KG1 (cell line): ENCODE measurements around the gene TMEM201.
"Not testable (repeated sequence)": the region's sequence is repeated elsewhere in the genome, so short reads cannot be mapped to it uniquely, and the experiment has no call there.

Experiments used
- DNase-seq: peaks from one replicate; lab custom pipeline; 2025; lab: John Stamatoyannopoulos, UW

The TMEM201 gene

GRCh38 chr1:9588551-9589143 lies at the start of gene TMEM201:
TSS of gene TMEM201 (plus strand) at chr1:9588911. CDS start at chr1:9588931, 20 bp downstream.
- peak; percentile 90 for DNase-seq

GRCh38 chr1:9539165-9539828 lies 49.4 kb upstream of the TMEM201 start, which contains the start of gene SLC25A33:
TSS of gene SLC25A33 (plus strand) at chr1:9539465. CDS start at chr1:9539692, 227 bp downstream.
- peak; percentile 95 for DNase-seq

DNA sequence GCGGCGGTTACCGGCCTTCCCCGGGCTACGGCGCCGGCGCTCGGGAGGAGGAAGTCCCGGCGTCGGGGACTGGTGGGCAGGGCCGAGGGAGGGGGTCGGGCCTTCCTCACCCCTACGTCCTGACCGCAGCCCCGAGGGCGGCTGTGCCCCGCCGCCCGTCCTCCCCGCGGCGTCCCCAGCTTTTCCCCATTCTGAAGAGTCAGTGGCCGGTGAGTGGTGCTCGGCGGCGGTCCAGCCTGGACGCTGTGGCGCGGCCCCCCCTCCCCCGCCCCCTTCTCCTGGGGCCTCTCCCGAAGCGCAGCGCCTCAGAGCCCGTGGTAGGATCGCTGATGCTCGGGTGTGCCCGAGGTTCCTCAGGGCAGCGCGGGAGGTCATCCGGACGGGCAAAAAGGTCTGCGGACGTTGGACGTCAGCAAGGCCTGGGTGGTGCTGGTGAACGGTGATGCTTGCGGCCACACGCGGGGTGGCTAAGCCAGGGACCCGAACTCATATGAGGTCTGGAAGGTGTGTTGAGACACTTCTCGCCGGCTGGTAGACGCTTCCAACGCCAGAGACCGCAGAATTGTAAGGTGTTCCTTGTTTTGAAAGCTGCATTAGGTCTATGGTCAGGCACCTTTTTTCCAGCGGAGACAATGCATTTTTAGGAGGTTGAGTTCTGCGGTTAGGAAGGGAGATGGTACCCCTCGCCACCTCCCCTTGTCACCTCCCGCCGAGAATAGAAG lies 48.7 kb upstream of the TMEM201 start:
- peak; percentile 58 for DNase-seq

DNA sequence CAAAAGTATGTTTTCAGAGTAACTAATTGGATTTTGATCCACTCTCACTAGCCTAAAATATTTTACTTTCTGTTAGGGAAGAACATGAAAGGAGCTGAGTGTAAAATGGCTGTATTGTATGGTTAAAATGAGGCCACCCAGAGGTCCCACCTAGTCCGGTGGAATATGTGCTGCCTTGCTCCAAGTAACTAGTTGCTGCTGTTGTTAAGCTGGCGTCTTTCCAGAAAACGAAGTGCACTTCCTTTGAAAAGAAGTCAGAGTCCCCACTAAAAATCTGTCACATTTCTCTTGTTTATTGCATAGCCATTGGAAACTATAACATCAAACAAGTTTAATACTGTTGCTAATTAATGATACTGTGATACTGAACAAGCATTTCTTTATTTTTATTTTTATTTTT lies 46.3 kb upstream of the TMEM201 start:
- no peak for DNase-seq

- no peak for DNase-seq
These were observed 43.8 kb upstream of the TMEM201 start for GRCh38 chr1:9544926-9545325.

GRCh38 chr1:9549955-9550546 lies 38.7 kb upstream of the TMEM201 start:
- DNase-seq, result no peak

- no peak for DNase-seq
These were observed 36.7 kb upstream of the TMEM201 start for GRCh38 chr1:9551984-9552383.

- no peak for DNase-seq
These were observed 35.0 kb upstream of the TMEM201 start for GRCh38 chr1:9553736-9554144.

GRCh38 chr1:9555942-9556341 lies 32.8 kb upstream of the TMEM201 start:
- DNase-seq, result no peak

DNA sequence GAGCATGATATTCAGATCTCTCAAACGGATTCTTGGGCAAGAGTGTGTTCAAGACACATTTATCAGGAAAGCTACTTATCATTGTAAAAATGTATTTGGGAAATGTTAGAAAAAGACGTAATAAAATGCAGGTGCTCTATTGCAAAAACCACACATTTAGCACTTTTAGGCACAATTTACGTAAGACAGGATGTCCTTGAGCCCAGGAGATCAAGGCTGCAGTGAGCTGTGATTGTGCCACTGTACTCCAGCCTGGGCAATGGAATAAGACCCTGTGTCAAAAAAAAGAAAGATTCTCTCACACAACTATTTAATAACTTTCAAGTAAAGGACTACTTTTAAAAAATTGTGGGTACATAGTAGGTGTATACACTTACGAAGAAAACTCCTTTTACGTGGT lies 31.1 kb upstream of the TMEM201 start:
- no peak for DNase-seq

DNA sequence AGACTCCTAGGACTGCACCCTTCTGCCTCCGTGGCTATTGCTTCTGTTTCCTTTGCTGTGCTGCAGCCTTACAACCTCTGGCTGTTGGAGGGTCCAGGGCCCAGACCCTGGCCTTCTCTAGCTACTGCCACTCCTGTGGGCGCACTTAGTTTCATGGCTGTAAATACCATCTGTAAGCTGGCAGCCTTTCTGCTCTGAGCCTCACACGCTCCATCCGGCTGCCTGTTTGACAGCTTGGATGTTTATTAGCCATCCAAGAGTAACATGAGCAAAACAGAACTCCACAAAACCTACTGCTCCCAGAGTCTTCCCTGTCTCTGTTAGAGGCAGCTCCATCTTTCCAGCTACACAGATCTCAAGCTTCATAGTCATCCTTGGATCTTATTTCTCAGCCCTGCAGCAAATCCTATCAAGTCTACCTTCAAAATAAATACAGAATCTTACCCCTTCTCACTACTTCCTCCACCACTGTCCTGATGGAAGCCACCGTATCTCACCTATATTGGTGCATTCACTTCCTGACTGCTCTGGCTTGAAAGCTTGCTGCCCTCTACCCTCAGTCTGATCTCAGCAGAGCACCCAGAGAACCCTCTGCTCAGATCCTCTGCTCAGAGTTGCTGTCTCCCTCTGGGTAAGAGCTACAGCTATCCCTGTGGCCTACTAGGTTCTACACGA lies 30.3 kb upstream of the TMEM201 start:
- DNase-seq, result no peak

DNA sequence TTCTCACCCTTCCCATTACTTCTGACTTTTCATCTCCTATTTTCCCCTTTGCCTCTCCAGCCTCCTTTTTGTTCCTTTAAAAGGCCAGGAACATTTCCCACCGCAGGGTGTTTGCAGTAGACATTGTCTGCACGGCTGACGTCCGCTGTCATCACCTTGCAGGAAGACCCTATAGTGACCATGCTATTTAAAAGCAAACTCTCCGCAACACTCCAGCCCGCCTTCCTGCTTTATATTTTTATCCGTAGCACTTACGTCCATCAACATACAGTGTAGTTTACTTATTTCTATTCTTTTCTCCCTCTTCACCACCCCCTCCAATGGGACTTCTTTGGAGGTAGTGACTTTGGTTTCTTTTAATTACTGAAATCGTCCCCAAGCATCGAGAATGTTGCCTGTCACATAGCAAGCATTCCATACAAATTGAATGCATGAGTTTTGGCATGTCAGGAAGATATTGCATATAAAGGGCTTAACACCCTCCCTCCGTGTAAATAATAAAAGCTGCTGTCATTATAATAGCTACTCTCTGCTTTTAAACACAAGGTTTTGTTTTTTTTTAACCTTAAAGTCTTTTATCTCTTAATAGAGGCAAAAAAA lies 29.7 kb upstream of the TMEM201 start:
- no peak for DNase-seq

GRCh38 chr1:9559673-9560072 lies 29.0 kb upstream of the TMEM201 start:
- DNase-seq, result no peak

GRCh38 chr1:9560090-9560489 lies 28.6 kb upstream of the TMEM201 start:
- not testable (repeated sequence) for DNase-seq

DNA sequence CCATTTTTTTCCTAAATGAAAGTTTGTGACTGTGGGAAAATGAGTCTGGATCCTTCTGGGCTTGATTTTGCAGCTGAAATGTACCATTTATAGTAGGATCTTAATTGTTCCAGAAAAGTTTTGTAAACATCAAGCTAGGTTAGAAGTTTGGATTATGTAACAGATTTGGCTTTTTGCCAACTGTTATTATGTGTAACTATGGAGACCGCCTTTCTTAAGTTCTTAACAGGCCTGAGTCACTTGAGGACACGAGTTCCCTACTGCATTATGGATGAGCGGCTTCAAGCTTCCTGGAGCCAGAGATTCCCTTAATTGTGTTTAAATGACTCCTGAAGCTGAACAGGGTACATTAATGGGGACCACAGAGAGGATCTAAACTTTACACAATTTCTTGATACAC lies 27.3 kb upstream of the TMEM201 start:
- no peak for DNase-seq

- DNase-seq, result no peak
These were observed 19.4 kb upstream of the TMEM201 start for GRCh38 chr1:9569267-9569666.

DNA sequence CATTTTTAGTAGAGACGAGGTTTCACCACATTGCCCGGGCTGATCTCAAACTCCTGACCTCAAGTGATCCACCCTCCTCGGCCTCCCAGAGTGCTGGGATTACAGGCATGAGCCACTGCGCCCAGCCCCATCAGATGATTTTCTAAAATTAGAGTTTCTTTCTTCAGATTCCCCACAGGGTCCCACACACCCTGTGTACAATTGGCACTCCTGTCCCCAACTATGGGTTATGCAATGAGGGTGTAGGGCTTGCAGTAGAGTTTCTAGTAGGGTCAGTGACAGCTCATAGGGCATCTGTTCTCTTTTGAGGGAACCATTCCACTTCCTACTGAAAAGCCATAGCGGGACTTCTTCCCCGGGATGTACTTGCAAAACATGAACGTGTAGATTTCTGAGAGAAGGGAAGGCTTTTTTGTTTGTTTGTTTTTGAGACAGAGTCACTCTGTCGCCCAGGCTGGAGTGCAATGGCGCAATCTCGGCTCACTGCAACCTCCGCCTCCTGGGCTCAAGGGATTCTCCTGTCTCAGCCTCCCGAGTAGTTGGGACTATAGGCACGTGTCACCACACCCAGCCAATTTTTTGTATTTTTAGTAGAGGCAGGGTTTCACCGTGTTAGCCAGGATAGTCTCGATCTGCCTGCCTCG lies 17.7 kb upstream of the TMEM201 start:
- DNase-seq, result not testable (repeated sequence)

- no peak for DNase-seq
These were observed 15.0 kb upstream of the TMEM201 start for GRCh38 chr1:9573723-9574122.

- no peak for DNase-seq
These were observed 13.2 kb upstream of the TMEM201 start for GRCh38 chr1:9575486-9575885.

GRCh38 chr1:9576903-9577302 lies 11.8 kb upstream of the TMEM201 start:
- DNase-seq, result no peak

GRCh38 chr1:9577423-9577822 lies 11.3 kb upstream of the TMEM201 start:
- DNase-seq, result no peak
